K562 treated with DMSO at 1 percent for 4 hours (cell line): ENCODE data around the gene DUSP23. TPM values are rescaled to one million over a fixed set of nuclear protein-coding genes. Genes with fewer than 3 reads are reported as not detected.

Experiments used
- total RNA-seq: library from RNA; unstranded; fragments of 300-600 nt; gene quantifications from 2 replicates; pipeline ENCODE4 v1.2.3, GENCODE V29; 2022; ENCODE audit not compliant: insufficient read depth

The DUSP23 gene
- 51.9 and 53.3 TPM in 2 replicates for total RNA-seq

GRCh38 chr1:159780583-159781582, at the start of gene DUSP23:
TSS of gene DUSP23 (plus strand) at chr1:159780962. CDS start at chr1:159781101, 139 bp downstream.

GRCh38 chr1:159802111-159802510, 21.3 kb downstream of the DUSP23 start, which contains the start of gene FCRL6:
TSS of gene FCRL6 (plus strand) at chr1:159802360. CDS start at chr1:159802425, 65 bp downstream.

DNA sequence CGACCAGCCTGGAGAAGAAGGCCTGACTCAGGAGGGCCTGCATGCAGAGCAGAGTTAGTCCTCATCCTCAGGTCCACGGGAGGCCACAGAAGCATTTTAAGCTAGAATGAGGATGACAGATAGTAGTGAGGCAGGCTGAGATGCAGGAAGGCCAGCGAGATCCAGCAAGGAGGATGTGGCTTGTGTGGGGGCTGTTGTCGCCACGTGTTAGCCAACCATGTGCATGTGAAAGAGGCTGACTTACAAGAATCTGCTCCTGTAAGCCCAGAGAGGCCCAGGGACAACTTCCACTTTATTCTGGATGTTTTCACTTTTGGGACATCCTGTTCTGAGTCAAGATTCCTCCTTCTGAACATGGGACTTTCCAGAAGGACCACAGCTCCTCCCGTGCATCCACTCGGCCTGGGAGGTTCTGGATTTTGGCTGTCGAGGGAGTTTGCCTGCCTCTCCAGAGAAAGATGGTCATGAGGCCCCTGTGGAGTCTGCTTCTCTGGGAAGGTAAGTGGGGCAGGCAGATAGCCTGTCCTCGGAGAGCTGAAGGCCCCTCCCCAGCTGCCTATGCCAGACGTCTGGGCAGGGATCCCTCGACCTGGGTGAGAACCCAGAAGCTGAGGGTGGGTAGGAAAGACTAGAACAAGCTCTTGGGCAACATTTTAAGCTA, 45.8 kb downstream of the DUSP23 start, which contains the start of gene SLAMF8:
SLAMF8 (plus strand) TSS at position 433 of the 661 bp plus-strand sequence; CDS start at position 459, 26 bp downstream.

Other genes starting within 250 kb of the DUSP23 start
- not detected in 2 replicates for gene OR10J5, start 245.0 kb upstream of the DUSP23 start, total RNA-seq
- gene APCS, start 193.1 kb upstream of the DUSP23 start, total RNA-seq = not detected in 2 replicates
- gene CRP, start 66.4 kb upstream of the DUSP23 start, total RNA-seq = not detected in 2 replicates
- gene FCRL6, start 21.4 kb downstream of the DUSP23 start, total RNA-seq = not detected in 2 replicates
- gene SLAMF8, start 45.9 kb downstream of the DUSP23 start, total RNA-seq = not detected in 2 replicates
- gene VSIG8, start 81.7 kb downstream of the DUSP23 start, total RNA-seq = not detected in 2 replicates
- gene CFAP45, start 119.2 kb downstream of the DUSP23 start, total RNA-seq = 0.98 TPM in 1 of 2 replicates, not detected in the other
- 533 and 588 TPM in 2 replicates for gene TAGLN2, start 144.5 kb downstream of the DUSP23 start, total RNA-seq
- not detected in 2 replicates for gene IGSF9, start 164.7 kb downstream of the DUSP23 start, total RNA-seq
- gene SLAMF9, start 173.3 kb downstream of the DUSP23 start, total RNA-seq = not detected in 2 replicates